Skin epidermis (tissue), 12 donors: ENCODE results near the gene NRARP.

Source experiments
- H3K27ac ChIP-seq, 21 experiments: fragments of 200-600 bp; sonication (generic) in 11 of 21; one replicate each; pipeline ENCODE4 v1.5.0; 2020; ENCODE audit warnings: mild to moderate bottlenecking in 3 of 21, inconsistent platforms in 2 of 21, moderate library complexity in 2 of 21
- H3K4me3 ChIP-seq, 7 experiments: fragments of 200-600 bp; sonication (generic) in 2 of 7; one replicate each; pipeline ENCODE4 v1.5.0; 2020; ENCODE audit warnings: inconsistent platforms in 2 of 7, mild to moderate bottlenecking in 2 of 7, moderate library complexity in 1 of 7

NRARP gene

GRCh38 chr9:137312852-137313325, 10.8 kb upstream of the NRARP start:
- H3K27ac ChIP-seq = peak overlapping the region in 17 of 21 experiments; percentile 33 to 92 (median 86)

GRCh38 chr9:137311986-137312851, 10.1 kb upstream of the NRARP start:
- H3K27ac ChIP-seq = peak overlapping the region; percentile 58 to 92 (median 85)

More at GRCh38 chr9:137312852-137313325, 10.8 kb upstream of the NRARP start:
- no peak overlapping the region for H3K4me3 ChIP-seq

GRCh38 chr9:137311171-137311985, 9.3 kb upstream of the NRARP start:
- H3K27ac ChIP-seq = peak overlapping the region; percentile 61 to 92 (median 85)

More at GRCh38 chr9:137311986-137312851, 10.1 kb upstream of the NRARP start:
- H3K4me3 ChIP-seq = no peak overlapping the region

GRCh38 chr9:137310189-137311052, 8.3 kb upstream of the NRARP start:
- Histone ChIP-seq H3K27ac (peak overlapping the region; percentile 61 to 92 (median 85)), H3K4me3 (no peak overlapping the region)

More at GRCh38 chr9:137311171-137311985, 9.3 kb upstream of the NRARP start:
- H3K4me3 ChIP-seq = no peak overlapping the region

GRCh38 chr9:137309368-137310188, 7.5 kb upstream of the NRARP start:
- H3K4me3 ChIP-seq = no peak overlapping the region

GRCh38 chr9:137308057-137308619, 6.1 kb upstream of the NRARP start:
- no peak overlapping the region for H3K4me3 ChIP-seq
- H3K27ac ChIP-seq = peak overlapping the region in 3 of 21 experiments; percentile 9 to 23 (median 11)

More at GRCh38 chr9:137309368-137310188, 7.5 kb upstream of the NRARP start:
- peak overlapping the region in 9 of 21 experiments; percentile 17 to 92 (median 88) for H3K27ac ChIP-seq

- peak overlapping the region in 8 of 21 experiments; percentile 11 to 93 (median 86) for H3K27ac ChIP-seq
- H3K4me3 ChIP-seq = no peak overlapping the region
Measured at GRCh38 chr9:137307255-137308056, 5.4 kb upstream of the NRARP start.

GRCh38 chr9:137306850-137307254, 4.8 kb upstream of the NRARP start:
- Histone ChIP-seq H3K4me3 (no peak overlapping the region), H3K27ac (peak overlapping the region in 14 of 21 experiments; percentile 27 to 93 (median 78))

- Histone ChIP-seq H3K27ac (peak overlapping the region; percentile 19 to 93 (median 79)), H3K4me3 (peak overlapping the region in 2 of 7 experiments; percentile 8 to 13)
Measured at GRCh38 chr9:137306066-137306849, 4.2 kb upstream of the NRARP start.

- peak overlapping the region in 3 of 7 experiments; percentile 2 to 13 (median 8) for H3K4me3 ChIP-seq
- peak overlapping the region; percentile 19 to 93 (median 79) for H3K27ac ChIP-seq
Measured at GRCh38 chr9:137305798-137306065, 3.7 kb upstream of the NRARP start.

GRCh38 chr9:137305060-137305797, 3.2 kb upstream of the NRARP start:
- peak overlapping the region; percentile 19 to 93 (median 79) for H3K27ac ChIP-seq
- peak overlapping the region in 4 of 7 experiments; percentile 2 to 18 (median 11) for H3K4me3 ChIP-seq

- Histone ChIP-seq H3K27ac (peak overlapping the region in 20 of 21 experiments; percentile 2 to 93 (median 84)), H3K4me3 (peak overlapping the region in 1 of 7 experiments; percentile 18)
Measured at GRCh38 chr9:137304383-137305059, 2.5 kb upstream of the NRARP start.

GRCh38 chr9:137303893-137304382, 1.9 kb upstream of the NRARP start:
- H3K27ac ChIP-seq = peak overlapping the region in 18 of 21 experiments; percentile 57 to 93 (median 87)
- no peak overlapping the region for H3K4me3 ChIP-seq

- H3K4me3 ChIP-seq = peak overlapping the region in 6 of 7 experiments; percentile 36 to 52 (median 42)
- peak overlapping the region in 20 of 21 experiments; percentile 57 to 93 (median 86) for H3K27ac ChIP-seq
Measured at GRCh38 chr9:137303151-137303892, 1.3 kb upstream of the NRARP start.
